ENCODE results near the gene SGK1.
"Not testable (repeated sequence)": the region's sequence is repeated elsewhere in the genome, so short reads cannot be mapped to it uniquely, and the experiment has no call there.

SGK1 gene

DNA sequence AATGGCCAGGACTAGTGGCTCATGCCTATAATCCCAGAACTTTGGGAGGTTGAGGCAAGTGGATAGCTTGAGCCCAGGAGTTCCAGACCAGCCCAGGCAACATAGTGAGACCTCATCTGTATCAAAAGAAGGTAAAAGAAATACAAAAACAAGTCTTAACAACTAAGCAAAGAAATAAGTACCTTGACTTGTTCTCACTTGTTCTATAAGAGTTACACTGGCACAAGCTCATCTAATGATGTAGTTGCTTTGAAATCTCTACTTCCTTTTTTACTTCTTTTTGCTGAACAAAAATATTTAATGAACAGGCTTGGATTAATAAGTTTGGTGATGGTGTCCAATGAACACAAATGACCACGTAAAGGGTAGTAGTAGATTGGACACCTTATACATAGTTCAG, 72.2 kb downstream of the SGK1 start:
- peaks cover 57% of the 10 kb centered on the region for H3K4me1 Mint-ChIP-seq (ENCODE audit: low read depth)
- H3K9me3 Mint-ChIP-seq, result peaks cover 3% of the 10 kb centered on the region
- peaks cover 12% of the 10 kb centered on the region for H3K36me3 Mint-ChIP-seq (ENCODE audit: low read depth)
- H3K27ac Mint-ChIP-seq, result peak overlapping the region; percentile 73
- no peak overlapping the region for H3K4me3 Mint-ChIP-seq
- no peaks in the 10 kb centered on the region for H3K27me3 Mint-ChIP-seq (ENCODE audit: low read depth)

DNA sequence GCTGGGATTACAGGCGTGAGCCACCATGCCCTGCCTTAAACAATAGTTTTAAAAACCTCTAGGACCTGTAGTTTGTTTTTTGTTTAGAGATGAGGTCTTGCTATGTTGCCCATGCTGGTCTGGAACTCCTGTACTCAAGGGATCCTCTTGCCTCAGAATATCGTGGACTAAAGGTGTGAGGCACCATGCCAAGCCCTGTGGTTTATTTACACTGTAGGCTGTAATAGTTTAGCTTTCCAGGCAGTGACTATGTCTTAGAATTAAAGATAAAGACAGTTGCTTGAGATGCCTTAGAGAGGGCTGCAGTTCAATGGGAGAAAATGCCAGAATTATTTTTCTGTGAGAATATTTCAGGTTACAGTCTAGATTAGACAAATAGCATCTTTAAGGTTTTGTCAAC, 72.9 kb downstream of the SGK1 start:
- Mint-ChIP-seq H3K9me3 (peaks cover 3% of the 10 kb centered on the region), H3K36me3 (ENCODE audit: low read depth) (peaks cover 11% of the 10 kb centered on the region), H3K27me3 (ENCODE audit: low read depth) (no peaks in the 10 kb centered on the region), H3K4me3 (no peak overlapping the region), H3K4me1 (ENCODE audit: low read depth) (peaks cover 59% of the 10 kb centered on the region), H3K27ac (peak overlapping the region; percentile 49)

GRCh38 chr6:134240665-134241431, 77.1 kb downstream of the SGK1 start:
- no peaks in the 10 kb centered on the region for H3K27me3 Mint-ChIP-seq (ENCODE audit: low read depth)
- peak overlapping the region; percentile 91 for H3K27ac Mint-ChIP-seq
- H3K4me3 Mint-ChIP-seq, result peak overlapping the region; percentile 61
- H3K9me3 Mint-ChIP-seq, result peaks cover 10% of the 10 kb centered on the region
- H3K36me3 Mint-ChIP-seq (ENCODE audit: low read depth), result peaks cover 9% of the 10 kb centered on the region
- peaks cover 47% of the 10 kb centered on the region for H3K4me1 Mint-ChIP-seq (ENCODE audit: low read depth)

DNA sequence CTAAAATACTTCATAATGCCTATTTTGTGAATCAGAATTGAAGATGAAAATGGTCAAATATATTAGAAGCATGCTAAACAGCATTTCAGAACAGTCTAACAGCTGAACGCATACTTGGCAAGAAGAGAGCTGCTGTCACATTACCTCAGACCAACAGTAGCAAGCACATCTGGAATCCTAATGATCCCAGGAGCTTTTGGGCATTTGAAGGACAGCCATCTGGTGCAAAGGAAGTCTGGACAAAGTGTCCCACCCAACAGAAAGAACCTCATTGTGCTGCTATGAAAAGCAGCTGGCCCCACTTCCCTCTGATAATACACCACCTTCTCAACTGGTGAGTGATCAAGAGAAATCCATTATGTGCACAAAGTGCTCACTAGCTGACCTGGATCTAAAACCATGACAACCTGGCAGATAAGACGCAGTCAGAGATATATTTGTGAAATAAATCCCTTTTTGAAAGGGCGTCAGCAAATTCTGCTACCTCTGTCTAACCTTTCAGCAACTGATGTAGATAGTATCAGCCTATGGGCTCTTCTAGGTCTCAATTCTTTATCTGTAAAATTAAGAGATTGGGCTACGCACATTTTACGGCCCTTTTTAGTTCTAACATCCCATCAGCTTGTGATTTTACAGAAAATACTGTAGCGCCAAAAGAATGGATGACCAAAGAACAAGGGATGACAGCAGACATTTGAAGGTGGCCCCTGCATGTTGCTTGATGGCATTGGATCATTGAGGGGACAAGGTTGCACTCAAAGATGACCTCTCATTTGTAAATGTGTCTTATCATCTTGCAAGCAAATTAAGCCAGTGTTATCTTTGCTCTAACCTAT, 78.7 kb downstream of the SGK1 start:
- H3K4me1 Mint-ChIP-seq (ENCODE audit: low read depth), result peaks cover 47% of the 10 kb centered on the region

DNA sequence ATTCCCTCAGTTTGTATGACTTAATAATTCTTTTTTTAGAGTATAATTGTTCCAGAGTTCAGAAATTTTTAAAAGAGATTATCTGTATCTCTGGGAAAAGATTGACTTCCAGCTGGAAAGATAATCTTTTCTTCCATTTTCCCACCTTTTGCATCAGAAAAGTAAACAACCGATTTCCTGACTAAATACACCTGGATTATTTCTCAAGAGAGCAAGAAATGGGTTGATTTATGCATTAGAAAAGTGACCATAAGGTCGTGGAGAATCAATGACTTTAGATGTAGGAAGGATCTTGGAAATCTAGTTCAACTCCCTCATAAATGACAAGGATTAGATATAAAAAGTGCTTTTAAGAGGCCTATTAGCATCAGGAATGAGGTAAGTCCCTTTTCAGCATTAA, 79.9 kb downstream of the SGK1 start:
- Mint-ChIP-seq H3K4me3 (no peak overlapping the region), H3K27ac (no peak overlapping the region), H3K4me1 (ENCODE audit: low read depth) (peaks cover 45% of the 10 kb centered on the region), H3K9me3 (peaks cover 15% of the 10 kb centered on the region), H3K36me3 (ENCODE audit: low read depth) (peaks cover 14% of the 10 kb centered on the region), H3K27me3 (ENCODE audit: low read depth) (no peaks in the 10 kb centered on the region)

More for the DNA sequence above, 78.7 kb downstream of the SGK1 start:
- Mint-ChIP-seq H3K27ac (peak overlapping the region; percentile 91), H3K9me3 (peaks cover 10% of the 10 kb centered on the region), H3K4me3 (peak overlapping the region; percentile 63), H3K27me3 (ENCODE audit: low read depth) (no peaks in the 10 kb centered on the region), H3K36me3 (ENCODE audit: low read depth) (peaks cover 9% of the 10 kb centered on the region)

GRCh38 chr6:134235937-134236751, 81.8 kb downstream of the SGK1 start:
- peaks cover 11% of the 10 kb centered on the region for H3K36me3 Mint-ChIP-seq (ENCODE audit: low read depth)
- no peaks in the 10 kb centered on the region for H3K27me3 Mint-ChIP-seq (ENCODE audit: low read depth)
- H3K9me3 Mint-ChIP-seq, result peaks cover 12% of the 10 kb centered on the region
- H3K4me3 Mint-ChIP-seq, result no peak overlapping the region
- H3K27ac Mint-ChIP-seq, result peak overlapping the region; percentile 80
- peaks cover 41% of the 10 kb centered on the region for H3K4me1 Mint-ChIP-seq (ENCODE audit: low read depth)

GRCh38 chr6:134235334-134235733, 82.6 kb downstream of the SGK1 start:
- peak overlapping the region; percentile 29 for H3K27ac Mint-ChIP-seq

DNA sequence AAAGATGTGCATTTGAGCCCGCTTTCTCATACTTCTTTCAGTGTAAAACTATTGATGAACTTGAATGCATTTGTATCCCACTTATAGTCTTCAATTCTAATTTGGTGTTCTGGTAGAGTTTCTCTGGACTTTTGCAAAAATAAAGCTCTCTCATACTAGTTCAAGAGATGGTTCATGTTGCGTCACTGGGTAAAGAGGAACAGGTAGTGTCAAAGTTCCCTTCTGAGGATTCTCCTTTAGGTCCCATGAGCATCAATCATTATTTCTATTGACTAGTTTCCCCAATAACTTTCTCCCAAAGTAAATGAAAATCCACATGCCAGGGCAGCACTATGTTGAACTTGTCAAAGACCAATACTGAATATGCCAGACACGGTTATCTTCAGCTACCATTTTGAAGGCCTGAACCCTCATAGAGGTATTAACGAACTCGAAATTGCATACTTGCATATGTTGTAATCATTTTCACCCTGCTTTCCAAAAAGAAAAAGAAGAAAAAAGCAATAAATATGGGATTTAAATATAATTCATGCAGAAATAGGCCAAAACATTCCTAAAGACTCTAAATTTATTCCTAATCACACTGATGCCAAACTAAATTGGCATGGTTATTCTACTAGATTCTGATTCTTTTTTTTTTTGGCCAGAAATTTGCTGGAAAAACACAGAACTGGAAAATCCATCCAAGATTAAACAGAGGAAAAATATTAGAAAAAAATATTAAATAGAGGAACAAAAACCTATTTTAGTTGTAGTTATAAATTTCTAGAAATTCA, 84.5 kb downstream of the SGK1 start:
- Mint-ChIP-seq H3K4me3 (no peak overlapping the region), H3K4me1 (ENCODE audit: low read depth) (peaks cover 28% of the 10 kb centered on the region), H3K9me3 (peaks cover 9% of the 10 kb centered on the region), H3K27me3 (ENCODE audit: low read depth) (no peaks in the 10 kb centered on the region), H3K36me3 (ENCODE audit: low read depth) (peaks cover 10% of the 10 kb centered on the region), H3K27ac (no peak overlapping the region)

More at GRCh38 chr6:134235334-134235733, 82.6 kb downstream of the SGK1 start:
- Mint-ChIP-seq H3K36me3 (ENCODE audit: low read depth) (peaks cover 10% of the 10 kb centered on the region), H3K4me1 (ENCODE audit: low read depth) (peaks cover 38% of the 10 kb centered on the region), H3K9me3 (peaks cover 12% of the 10 kb centered on the region), H3K4me3 (peak overlapping the region; percentile 31)
- not testable (repeated sequence) for H3K27me3 Mint-ChIP-seq (ENCODE audit: low read depth)

DNA sequence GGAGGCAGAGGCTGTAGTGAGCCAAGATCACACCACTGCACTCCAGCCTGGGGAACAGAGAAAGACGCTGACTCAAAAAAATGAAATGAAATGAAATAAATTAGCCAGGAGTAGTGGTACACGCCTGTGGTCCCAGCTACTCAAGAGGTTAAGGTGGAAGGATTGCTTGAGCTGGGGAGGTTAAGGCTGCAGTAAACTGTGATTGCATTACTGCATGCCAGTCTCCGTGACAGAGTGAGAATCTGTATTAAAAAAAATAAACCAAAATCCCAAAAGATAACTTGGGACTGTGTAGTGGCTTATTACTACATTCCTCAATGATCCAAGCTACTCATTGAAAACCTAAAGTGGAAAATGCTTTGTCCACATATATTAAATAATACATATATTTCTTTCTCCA, 87.0 kb downstream of the SGK1 start:
- Mint-ChIP-seq H3K27me3 (ENCODE audit: low read depth) (no peaks in the 10 kb centered on the region), H3K9me3 (peaks cover 5% of the 10 kb centered on the region), H3K36me3 (ENCODE audit: low read depth) (peaks cover 6% of the 10 kb centered on the region), H3K27ac (no peak overlapping the region), H3K4me1 (ENCODE audit: low read depth) (peaks cover 16% of the 10 kb centered on the region), H3K4me3 (no peak overlapping the region)

DNA sequence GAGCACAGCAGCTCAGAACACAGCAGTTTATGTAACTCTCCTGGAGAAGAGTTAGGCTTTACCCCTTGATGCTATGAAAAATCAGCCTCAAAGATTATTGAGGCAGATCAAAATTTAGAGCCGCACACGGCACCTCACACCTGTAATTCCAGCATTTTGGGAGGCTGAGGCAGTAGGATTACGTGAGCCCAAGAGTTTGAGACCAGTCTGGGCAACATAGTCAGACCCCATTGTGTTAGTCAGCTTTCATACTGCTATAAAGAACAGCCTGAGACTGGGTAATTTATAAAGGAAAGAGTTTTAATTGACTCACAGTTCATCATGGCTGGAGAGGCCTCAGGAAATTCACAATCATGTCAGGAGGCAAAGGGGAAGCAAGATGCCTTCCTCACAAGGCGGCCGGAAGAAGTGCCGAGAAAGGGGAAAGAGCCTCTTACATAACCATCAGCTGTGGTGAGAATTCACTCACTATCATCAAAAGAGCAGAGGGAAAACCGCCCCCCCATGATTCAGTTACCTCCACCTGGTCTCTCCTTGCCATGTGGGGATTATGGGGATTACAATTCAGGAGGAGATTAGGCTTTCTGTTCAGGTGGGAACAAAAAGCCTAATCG, 87.7 kb downstream of the SGK1 start:
- Mint-ChIP-seq H3K4me3 (peak overlapping the region; percentile 35), H3K4me1 (ENCODE audit: low read depth) (peaks cover 11% of the 10 kb centered on the region), H3K27ac (no peak overlapping the region), H3K36me3 (ENCODE audit: low read depth) (peaks cover 6% of the 10 kb centered on the region), H3K27me3 (ENCODE audit: low read depth) (no peaks in the 10 kb centered on the region), H3K9me3 (peaks cover 5% of the 10 kb centered on the region)

- Mint-ChIP-seq H3K27me3 (ENCODE audit: low read depth) (no peaks in the 10 kb centered on the region), H3K27ac (no peak overlapping the region), H3K9me3 (peaks cover 5% of the 10 kb centered on the region), H3K36me3 (ENCODE audit: low read depth) (peaks cover 6% of the 10 kb centered on the region), H3K4me3 (no peak overlapping the region), H3K4me1 (ENCODE audit: low read depth) (peaks cover 6% of the 10 kb centered on the region)
These were observed 88.4 kb downstream of the SGK1 start for GRCh38 chr6:134229520-134229919.

GRCh38 chr6:134223796-134224420, 94.0 kb downstream of the SGK1 start:
- Mint-ChIP-seq H3K4me3 (no peak overlapping the region), H3K27me3 (ENCODE audit: low read depth) (no peaks in the 10 kb centered on the region), H3K27ac (no peak overlapping the region), H3K9me3 (no peaks in the 10 kb centered on the region), H3K4me1 (ENCODE audit: low read depth) (no peaks in the 10 kb centered on the region), H3K36me3 (ENCODE audit: low read depth) (no peaks in the 10 kb centered on the region)

DNA sequence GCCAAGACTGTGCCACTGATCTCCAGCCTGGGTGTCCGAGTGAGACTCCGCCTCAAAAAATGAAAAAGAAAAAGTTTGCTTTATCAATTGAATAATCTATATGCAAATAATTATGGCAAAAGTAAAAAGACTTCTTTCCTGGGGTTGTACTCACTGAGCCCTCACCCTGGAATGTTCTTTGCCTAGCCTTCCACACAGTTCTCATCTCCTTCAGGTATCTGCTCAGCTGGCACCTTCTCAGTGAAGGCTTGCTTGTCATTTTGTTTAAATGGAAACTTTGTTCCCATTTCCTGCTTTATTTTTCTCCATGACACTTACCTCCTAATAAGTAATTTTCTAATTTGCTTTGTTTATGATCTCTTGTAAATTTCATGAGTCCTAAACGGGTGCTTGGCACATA, 96.7 kb downstream of the SGK1 start:
- H3K36me3 Mint-ChIP-seq (ENCODE audit: low read depth), result peaks cover 10% of the 10 kb centered on the region
- H3K4me1 Mint-ChIP-seq (ENCODE audit: low read depth), result peaks cover 4% of the 10 kb centered on the region
- H3K4me3 Mint-ChIP-seq, result no peak overlapping the region
- no peaks in the 10 kb centered on the region for H3K27me3 Mint-ChIP-seq (ENCODE audit: low read depth)
- H3K9me3 Mint-ChIP-seq, result peaks cover 5% of the 10 kb centered on the region
- no peak overlapping the region for H3K27ac Mint-ChIP-seq

Measured in T-helper 1 cell treated with Interleukin-12 subunit alpha and Interleukin-12 subunit beta and Interleukin-4 antibody, amounts not matched to agents 30 μg/mL and 1 μg/mL, for 36 hours (primary cell).